IMR-90 (cell line): ENCODE data around the gene DHX9. TPM values are rescaled to one million over a fixed set of nuclear protein-coding genes. Genes with fewer than 3 reads are reported as not detected.

Source experiments
- ATAC-seq: fragments of 200-7000 bp; cut with Tn5 transposase; 2 replicates; pipeline ENCODE4 v1.9.1; 2020; ENCODE audit warnings: low read depth, mild to moderate bottlenecking, moderate library complexity
- BruUV-seq: library from RNA; stranded (reverse); fragments of 400-500 nt; replicated peaks from 2 replicates; lab custom pipeline; 2021; lab: Mats Ljungman, UMichigan
- CTCF ChIA-PET: fragments of 300-600 bp; formaldehyde crosslinking; extraction: SDS; loops from one replicate; lab custom pipeline; 2021; ENCODE audit warnings: antibody characterized with exemption; lab: Yijun Ruan, JAX
- POLR2A ChIA-PET: fragments of 300-600 bp; sonication (Branson Sonifier 250); formaldehyde crosslinking; loops from one replicate; lab custom pipeline; 2022; ENCODE audit warnings: antibody characterized with exemption; ENCODE audit not compliant: unreplicated experiment; lab: Charles Lee
- DNase-seq: peaks from one replicate; pipeline ENCODE4 v3.0.0; 2013
- H2AFZ ChIP-seq: replicated peaks from 2 replicates; pipeline ENCODE3; 2013; ENCODE audit warnings: low read length, mild to moderate bottlenecking; ENCODE audit not compliant: poor library complexity
- H2AK5ac ChIP-seq: 2 replicates; pipeline ENCODE4 v1.6.1; 2013; ENCODE audit warnings: low read depth, low read length, inconsistent platforms
- H2AK9ac ChIP-seq: replicated peaks from 2 replicates; pipeline ENCODE3; 2013; ENCODE audit warnings: mild to moderate bottlenecking, low read depth, low read length, moderate library complexity; ENCODE audit not compliant: poor library complexity
- H2BK120ac ChIP-seq: 2 replicates; pipeline ENCODE4 v1.6.1; 2013; ENCODE audit warnings: low read depth, low read length, inconsistent platforms
- H2BK15ac ChIP-seq: 3 replicates; pipeline ENCODE4 v1.6.1; 2013; ENCODE audit warnings: low read depth, low read length, inconsistent platforms
- H2BK20ac ChIP-seq: 2 replicates; pipeline ENCODE4 v1.6.1; 2013; ENCODE audit warnings: low read depth, mild to moderate bottlenecking, inconsistent platforms, low read length, moderate library complexity
- H2BK5ac ChIP-seq: 2 replicates; pipeline ENCODE4 v1.6.1; 2013; ENCODE audit warnings: mild to moderate bottlenecking, low read depth, low read length, inconsistent platforms; ENCODE audit not compliant: poor library complexity, severe bottlenecking
- H3K14ac ChIP-seq: replicated peaks from 2 replicates; pipeline ENCODE4 v1.6.1; 2013; ENCODE audit warnings: low read depth, low read length, inconsistent platforms
- H3K18ac ChIP-seq: 2 replicates; pipeline ENCODE4 v1.6.1; 2013; ENCODE audit warnings: low read depth, low read length, control low read depth
- H3K23ac ChIP-seq: 2 replicates; pipeline ENCODE4 v1.6.1; 2013; ENCODE audit warnings: low read depth, low read length, inconsistent platforms
- H3K27ac ChIP-seq: 2 replicates; pipeline ENCODE4 v1.5.1; 2013; ENCODE audit warnings: mild to moderate bottlenecking, control low read depth, low read length; ENCODE audit not compliant: insufficient read depth
- H3K27me3 ChIP-seq: 2 replicates; pipeline ENCODE4 v1.6.1; 2013; ENCODE audit warnings: low read length; ENCODE audit not compliant: control insufficient read depth, insufficient read depth
- H3K36me3 ChIP-seq: 2 replicates; pipeline ENCODE4 v1.6.1; 2013; ENCODE audit warnings: low read length, mixed read lengths; ENCODE audit not compliant: control insufficient read depth, insufficient read depth
- H3K4ac ChIP-seq: 2 replicates; pipeline ENCODE4 v1.6.1; 2013; ENCODE audit warnings: low read depth, low read length, inconsistent platforms
- H3K4me1 ChIP-seq: 2 replicates; pipeline ENCODE4 v1.6.1; 2013; ENCODE audit warnings: low read length, mixed read lengths; ENCODE audit not compliant: control insufficient read depth, insufficient read depth
- H3K4me2 ChIP-seq: 2 replicates; pipeline ENCODE4 v1.6.1; 2013; ENCODE audit warnings: low read depth, mild to moderate bottlenecking, control low read depth, low read length, moderate library complexity
- H3K4me3 ChIP-seq: 2 replicates; pipeline ENCODE4 v1.5.1; 2013; ENCODE audit warnings: low read depth, mild to moderate bottlenecking, control low read depth, low read length, moderate library complexity; ENCODE audit not compliant: insufficient read depth
- H3K56ac ChIP-seq: 2 replicates; pipeline ENCODE4 v1.6.1; 2013; ENCODE audit warnings: low read length, inconsistent platforms; ENCODE audit not compliant: insufficient read depth; ENCODE audit errors: extremely low read depth
- H3K79me1 ChIP-seq, 2 experiments: 2 replicates each; pipeline ENCODE4 v1.6.1; 2013; ENCODE audit warnings: low read length in 2 of 2, inconsistent platforms in 1 of 2, low read depth in 1 of 2
- H3K9ac ChIP-seq: 2 replicates; pipeline ENCODE4 v1.6.1; 2013; ENCODE audit warnings: low read depth, low read length, control low read depth
- H3K9me1 ChIP-seq: 2 replicates; pipeline ENCODE4 v1.6.1; 2013; ENCODE audit warnings: low read length, inconsistent platforms; ENCODE audit not compliant: insufficient read depth
- H3K9me3 ChIP-seq: 2 replicates; pipeline ENCODE4 v1.6.1; 2013; ENCODE audit warnings: low read length; ENCODE audit not compliant: control insufficient read depth, insufficient read depth
- H4K20me1 ChIP-seq: 2 replicates; pipeline ENCODE4 v1.6.1; 2013; ENCODE audit warnings: low read length, inconsistent platforms; ENCODE audit not compliant: insufficient read depth
- H4K5ac ChIP-seq: 2 replicates; pipeline ENCODE4 v1.6.1; 2013; ENCODE audit warnings: mild to moderate bottlenecking, low read depth, low read length, control low read depth
- H4K8ac ChIP-seq, 2 experiments: 2 replicates each; pipeline ENCODE4 v1.6.1; 2013; ENCODE audit warnings: low read depth in 2 of 2, low read length in 2 of 2, control low read depth in 1 of 2, inconsistent platforms in 1 of 2
- H4K91ac ChIP-seq: 2 replicates; pipeline ENCODE4 v1.6.1; 2013; ENCODE audit warnings: low read depth, low read length, inconsistent platforms; ENCODE audit not compliant: insufficient read depth
- BHLHE40 ChIP-seq: fragments of 150-350 bp; IDR thresholded peaks from 2 replicates; pipeline ENCODE4 v1.6.1; 2016; ENCODE audit warnings: mild to moderate bottlenecking, low read depth, low read length
- MAFK ChIP-seq: IDR thresholded peaks from 2 replicates; pipeline ENCODE4 v1.6.1; 2012; ENCODE audit warnings: low read depth, low read length, improper control_type of control experiment
- NFE2L2 ChIP-seq: fragments of 150-350 bp; IDR thresholded peaks from 2 replicates; pipeline ENCODE4 v1.6.1; 2016; ENCODE audit warnings: low read depth, mild to moderate bottlenecking, low read length
- RFX5 ChIP-seq: IDR thresholded peaks from 2 replicates; pipeline ENCODE4 v1.8.0; 2012; ENCODE audit warnings: low read depth, mild to moderate bottlenecking, low read length, moderate library complexity
- USF2 ChIP-seq: fragments of 150-350 bp; IDR thresholded peaks from 2 replicates; pipeline ENCODE4 v1.6.1; 2017; ENCODE audit warnings: mild to moderate bottlenecking, antibody characterized with exemption, low read length, low read depth
- WGBS, 2 experiments: methylation state at CpG; one replicate each; pipeline versions ENCODE4 v1.1.5 to v1.1.7; 2013; ENCODE audit warnings: missing lambda C conversion rate in 2 of 2; ENCODE audit not compliant: insufficient read length in 1 of 2; ENCODE audit errors: extremely low coverage in 2 of 2; 5-methylcytosine and 5-hydroxymethylcytosine counted together
- dilution Hi-C: fragments of 300-500 bp; cut with HindIII; formaldehyde crosslinking; loops from one replicate; pipeline ENCODE4 v1.14.3; 2018; ENCODE audit warnings: low sequenced_read_pairs; ENCODE audit not compliant: unreplicated experiment
- in situ Hi-C: fragments of 300-500 bp; cut with MboI; formaldehyde crosslinking; loops from 3 replicates; pipeline ENCODE4 v1.14.3; 2019; ENCODE audit warnings: low sequenced_read_pairs, inconsistent platforms, mixed read lengths
- intact Hi-C: fragments of 100-400 bp; cut with micrococcal nuclease; formaldehyde crosslinking; loops from 2 replicates; pipeline ENCODE4 v1.10.0; 2022
- polyA plus RNA-seq, 3 experiments: library from polyadenylated mRNA; depleted of rRNA; stranded (reverse); fragments of >200 nt; gene quantifications; 2 replicates each; pipeline ENCODE4 v1.2.3, GENCODE V29; 2012; ENCODE audit warnings: low replicate concordance in 1 of 3
- total RNA-seq: library from RNA; depleted of rRNA; stranded (reverse); fragments of >200 nt; gene quantifications from 2 replicates; pipeline ENCODE4 v1.2.3, GENCODE V29; 2012

The DHX9 gene
- total and polyA plus RNA-seq, 2 of the 4 experiments (the other 2 are of a cell fraction): 119 to 211 TPM

- dilution Hi-C loops: no loop called here
- peak overlapping the region; percentile 33; the same call in 1 of the 2 replicates for H3K9ac ChIP-seq
- in situ Hi-C loops: no loop called here
These were observed 2.3 kb downstream of the DHX9 start for GRCh38 chr1:182841368-182841988.

More at GRCh38 chr1:182841368-182841988, 2.3 kb downstream of the DHX9 start:
- no peak overlapping the region for H2AK9ac ChIP-seq
- no peak overlapping the region for H2BK15ac ChIP-seq
- peaks cover 71% of the 10 kb centered on the region for H4K20me1 ChIP-seq
- H3K23ac ChIP-seq: peak overlapping the region; percentile 3; the same call in 1 of the 2 replicates
- POLR2A ChIA-PET: no interaction called here
- H3K14ac ChIP-seq: no peak overlapping the region; the same call in 1 of the 2 replicates
- TF ChIP-seq NFE2L2: no peak
- TF ChIP-seq BHLHE40: peak; percentile 28; the same call in 1 of the 2 replicates
- no peak for TF ChIP-seq USF2
- peak; percentile 41; the same call in 1 of the 2 replicates for TF ChIP-seq MAFK
- no peak for TF ChIP-seq RFX5
- no peak overlapping the region for H3K18ac ChIP-seq
- peak overlapping the region; percentile 94 for H3K4me2 ChIP-seq
- H2BK120ac ChIP-seq: no peak overlapping the region
- no CpG with 5 or more reads among the region's 10 CpGs for WGBS, 2 experiments
- CTCF ChIA-PET: no interaction called here
- peaks cover 2% of the 10 kb centered on the region; the same call in 1 of the 2 replicates for H3K4me1 ChIP-seq
- peaks cover 22% of the 10 kb centered on the region for H3K36me3 ChIP-seq
- H2AK5ac ChIP-seq: no peak overlapping the region
- BruUV-seq: no TSS peak
- peak overlapping the region; percentile 3 for H2BK5ac ChIP-seq
- no peak overlapping the region for H4K5ac ChIP-seq
- H4K8ac ChIP-seq: no peak overlapping the region
- no peaks in the 10 kb centered on the region for H3K27me3 ChIP-seq
- no peak overlapping the region for H3K56ac ChIP-seq
- H3K27ac ChIP-seq: no peak overlapping the region
- H3K9me3 ChIP-seq: no peaks in the 10 kb centered on the region
- DNase-seq: peak; percentile 72
- H2AFZ ChIP-seq: no peak overlapping the region
- no peak for ATAC-seq
- peaks cover 0 to 32% of the 10 kb centered on the region in 2 experiments; a peak in 2 of 4 replicates for H3K79me1 ChIP-seq
- no peak overlapping the region for H3K4ac ChIP-seq
- H3K9me1 ChIP-seq: peaks cover 12% of the 10 kb centered on the region
- no peak overlapping the region for H2BK20ac ChIP-seq
- intact Hi-C loops: no loop called here
- H3K4me3 ChIP-seq: peak overlapping the region; percentile 18; the same call in 1 of the 2 replicates
- H4K91ac ChIP-seq: no peak overlapping the region
